ENCODE data around the gene DNAJB13.
A peak's percentile ranks its signal among the peaks of the same experiment; 100 is the strongest.

DNAJB13 gene

DNA sequence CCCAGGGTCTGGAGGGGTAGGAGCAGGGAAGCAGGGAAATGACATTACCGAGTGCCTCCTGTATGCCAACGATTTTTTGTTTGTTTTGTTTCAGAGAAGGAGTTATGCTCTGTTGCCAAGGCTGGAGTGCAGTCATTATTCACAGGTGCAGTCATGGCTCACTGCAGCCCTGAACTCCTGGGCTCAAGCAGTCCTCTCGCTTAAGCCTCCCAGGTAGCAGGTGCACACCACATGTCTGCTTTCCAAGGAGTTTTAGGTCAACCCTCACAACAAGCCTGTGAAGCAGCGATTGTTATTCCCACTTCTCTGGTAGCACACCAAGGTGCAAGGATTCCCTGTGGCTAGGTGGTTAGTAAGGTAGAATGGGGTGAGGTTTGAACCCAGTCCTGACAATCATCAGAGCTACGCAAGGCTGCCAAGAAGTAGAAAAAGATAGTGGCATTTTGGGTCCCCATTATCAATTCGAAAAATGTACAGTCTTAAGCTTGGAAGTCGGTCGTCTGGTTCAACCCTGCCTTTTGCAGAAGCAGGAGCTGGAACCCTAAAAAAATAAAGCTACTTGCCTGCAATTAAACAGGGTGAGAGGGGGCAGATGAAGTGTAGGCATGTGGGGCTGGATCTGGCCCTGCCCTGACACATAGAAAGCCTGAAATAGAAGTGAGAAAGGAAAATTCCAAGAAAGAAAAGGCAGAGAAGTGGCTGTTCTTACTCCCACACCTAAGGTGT lies 48.9 kb downstream of the DNAJB13 start:
- H3K27me3 ChIP-seq (ENCODE audit: insufficient read depth, low read length): no peaks in the 10 kb centered on the region
- H3K9ac ChIP-seq (ENCODE audit: low read length): no peak overlapping the region
- peak overlapping the region; percentile 19; the same call in 1 of the 2 replicates for H3K4me2 ChIP-seq (ENCODE audit: low read length)

GRCh38 chr11:74000307-74001133 lies 49.7 kb downstream of the DNAJB13 start:
- Histone ChIP-seq H3K27me3 (ENCODE audit: insufficient read depth, low read length) (no peaks in the 10 kb centered on the region), H3K27ac (ENCODE audit: low read depth, low read length, poor library complexity, severe bottlenecking) (peak overlapping the region; percentile 98), H3K9ac (ENCODE audit: low read length) (no peak overlapping the region), H3K4me1 (ENCODE audit: insufficient read depth, low read length, severe bottlenecking) (peaks cover 53% of the 10 kb centered on the region), H3K9me2 (ENCODE audit: low read depth, low read length) (no peaks in the 10 kb centered on the region), H3K4me2 (ENCODE audit: low read length) (no peak overlapping the region), H3K4me3 (ENCODE audit: low read depth, low read length, poor library complexity, severe bottlenecking) (no peak overlapping the region), H3K9me3 (ENCODE audit: low read length) (no peaks in the 10 kb centered on the region), H3K79me2 (ENCODE audit: insufficient read depth, low read length) (no peaks in the 10 kb centered on the region), H2AFZ (ENCODE audit: low read length) (no peak overlapping the region), H3F3A (ENCODE audit: insufficient read depth, low read length) (0 out of 2 replicates have a peak, but pooled peaks cover 11% of the 10 kb centered on the region), H4K20me1 (ENCODE audit: insufficient read depth, low read length) (no peaks in the 10 kb centered on the region), H3K36me3 (ENCODE audit: insufficient read depth, low read length) (no peaks in the 10 kb centered on the region)
- TF ChIP-seq, protein P1, sequence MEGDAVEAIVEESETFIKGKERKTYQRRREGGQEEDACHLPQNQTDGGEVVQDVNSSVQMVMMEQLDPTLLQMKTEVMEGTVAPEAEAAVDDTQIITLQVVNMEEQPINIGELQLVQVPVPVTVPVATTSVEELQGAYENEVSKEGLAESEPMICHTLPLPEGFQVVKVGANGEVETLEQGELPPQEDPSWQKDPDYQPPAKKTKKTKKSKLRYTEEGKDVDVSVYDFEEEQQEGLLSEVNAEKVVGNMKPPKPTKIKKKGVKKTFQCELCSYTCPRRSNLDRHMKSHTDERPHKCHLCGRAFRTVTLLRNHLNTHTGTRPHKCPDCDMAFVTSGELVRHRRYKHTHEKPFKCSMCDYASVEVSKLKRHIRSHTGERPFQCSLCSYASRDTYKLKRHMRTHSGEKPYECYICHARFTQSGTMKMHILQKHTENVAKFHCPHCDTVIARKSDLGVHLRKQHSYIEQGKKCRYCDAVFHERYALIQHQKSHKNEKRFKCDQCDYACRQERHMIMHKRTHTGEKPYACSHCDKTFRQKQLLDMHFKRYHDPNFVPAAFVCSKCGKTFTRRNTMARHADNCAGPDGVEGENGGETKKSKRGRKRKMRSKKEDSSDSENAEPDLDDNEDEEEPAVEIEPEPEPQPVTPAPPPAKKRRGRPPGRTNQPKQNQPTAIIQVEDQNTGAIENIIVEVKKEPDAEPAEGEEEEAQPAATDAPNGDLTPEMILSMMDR (IDR thresholded peaks at IDR 0.05; ENCODE audit: low read length): no peak
- TF ChIP-seq EZH2 (IDR thresholded peaks at IDR 0.05; ENCODE audit: borderline replicate concordance, low read length): no peak

More for the DNA sequence above, 48.9 kb downstream of the DNAJB13 start:
- TF ChIP-seq, protein P1 (IDR thresholded peaks at IDR 0.05; ENCODE audit: low read length): no peak
- TF ChIP-seq EZH2 (IDR thresholded peaks at IDR 0.05; ENCODE audit: borderline replicate concordance, low read length): no peak
- H3K9me3 ChIP-seq (ENCODE audit: low read length): no peaks in the 10 kb centered on the region
- H3K36me3 ChIP-seq (ENCODE audit: insufficient read depth, low read length): no peaks in the 10 kb centered on the region
- peaks cover 16% of the 10 kb centered on the region for H3F3A ChIP-seq (ENCODE audit: insufficient read depth, low read length)
- no peaks in the 10 kb centered on the region for H4K20me1 ChIP-seq (ENCODE audit: insufficient read depth, low read length)
- no peaks in the 10 kb centered on the region for H3K79me2 ChIP-seq (ENCODE audit: insufficient read depth, low read length)
- no peak overlapping the region for H2AFZ ChIP-seq (ENCODE audit: low read length)
- H3K4me3 ChIP-seq (ENCODE audit: low read depth, low read length, poor library complexity, severe bottlenecking): no peak overlapping the region
- H3K4me1 ChIP-seq (ENCODE audit: insufficient read depth, low read length, severe bottlenecking): peaks cover 54% of the 10 kb centered on the region
- no peaks in the 10 kb centered on the region for H3K9me2 ChIP-seq (ENCODE audit: low read depth, low read length)
- H3K27ac ChIP-seq (ENCODE audit: low read depth, low read length, poor library complexity, severe bottlenecking): peak overlapping the region; percentile 98

DNA sequence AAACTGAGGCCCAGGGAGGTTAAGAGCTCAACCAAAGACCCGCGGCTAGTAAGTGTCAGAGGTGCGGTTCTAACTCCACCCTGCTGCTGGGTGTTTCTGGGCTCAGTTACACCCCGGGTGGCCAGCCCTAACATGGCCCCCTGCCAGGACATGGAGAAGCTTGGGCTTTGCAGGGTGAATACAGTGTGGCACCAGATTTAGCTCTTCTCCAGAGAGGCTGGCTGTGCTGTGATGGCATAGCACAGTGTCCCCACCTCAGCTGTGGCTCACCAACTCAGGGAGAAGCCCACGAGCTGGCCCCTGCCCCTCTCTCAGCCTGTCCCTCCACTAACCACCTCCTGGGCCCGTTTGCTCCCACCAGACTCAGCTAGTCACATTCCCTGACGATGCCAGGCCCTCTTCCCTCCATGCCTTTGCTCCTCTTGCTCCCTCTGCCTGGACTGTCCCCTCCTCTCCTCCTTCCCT lies 51.0 kb downstream of the DNAJB13 start:
- no peaks in the 10 kb centered on the region for H3K79me2 ChIP-seq (ENCODE audit: insufficient read depth, low read length)
- H3K4me3 ChIP-seq (ENCODE audit: low read depth, low read length, poor library complexity, severe bottlenecking): no peak overlapping the region
- no peak overlapping the region for H3K9ac ChIP-seq (ENCODE audit: low read length)
- no peak overlapping the region for H2AFZ ChIP-seq (ENCODE audit: low read length)
- H3K36me3 ChIP-seq (ENCODE audit: insufficient read depth, low read length): no peaks in the 10 kb centered on the region
- 0 out of 2 replicates have a peak, but pooled peaks cover 8% of the 10 kb centered on the region for H3F3A ChIP-seq (ENCODE audit: insufficient read depth, low read length)
- peaks cover 44% of the 10 kb centered on the region for H3K4me1 ChIP-seq (ENCODE audit: insufficient read depth, low read length, severe bottlenecking)
- no peaks in the 10 kb centered on the region for H3K27me3 ChIP-seq (ENCODE audit: insufficient read depth, low read length)
- no peak for TF ChIP-seq EZH2 (IDR thresholded peaks at IDR 0.05; ENCODE audit: borderline replicate concordance, low read length)
- TF ChIP-seq, protein P1 (IDR thresholded peaks at IDR 0.05; ENCODE audit: low read length): no peak
- H3K27ac ChIP-seq (ENCODE audit: low read depth, low read length, poor library complexity, severe bottlenecking): no peak overlapping the region
- H4K20me1 ChIP-seq (ENCODE audit: insufficient read depth, low read length): no peaks in the 10 kb centered on the region
- no peaks in the 10 kb centered on the region for H3K9me2 ChIP-seq (ENCODE audit: low read depth, low read length)
- H3K4me2 ChIP-seq (ENCODE audit: low read length): no peak overlapping the region
- H3K9me3 ChIP-seq (ENCODE audit: low read length): no peaks in the 10 kb centered on the region
